LNCaP clone FGC (cell line): Measurements from ENCODE around the gene CA5A.
"Not testable (repeated sequence)": the region's sequence is repeated elsewhere in the genome, so short reads cannot be mapped to it uniquely, and the experiment has no call there.

ENCODE experiments used
- DNase-seq: peaks from one replicate; pipeline ENCODE4 v3.0.0-alpha.2; 2011; ENCODE audit warnings: low read depth
- H3K4me3 ChIP-seq: 2 replicates; pipeline ENCODE4 v1.5.1; 2011; ENCODE audit warnings: mild to moderate bottlenecking, low read depth, low read length, control low read depth
- TF ChIP-seq, protein P1 (sequence below): IDR thresholded peaks from 2 replicates; pipeline ENCODE4 v1.5.1; 2012; ENCODE audit warnings: mild to moderate bottlenecking; ENCODE audit not compliant: control insufficient read depth, insufficient read depth; ENCODE audit errors: extremely low read depth

CA5A gene

DNA sequence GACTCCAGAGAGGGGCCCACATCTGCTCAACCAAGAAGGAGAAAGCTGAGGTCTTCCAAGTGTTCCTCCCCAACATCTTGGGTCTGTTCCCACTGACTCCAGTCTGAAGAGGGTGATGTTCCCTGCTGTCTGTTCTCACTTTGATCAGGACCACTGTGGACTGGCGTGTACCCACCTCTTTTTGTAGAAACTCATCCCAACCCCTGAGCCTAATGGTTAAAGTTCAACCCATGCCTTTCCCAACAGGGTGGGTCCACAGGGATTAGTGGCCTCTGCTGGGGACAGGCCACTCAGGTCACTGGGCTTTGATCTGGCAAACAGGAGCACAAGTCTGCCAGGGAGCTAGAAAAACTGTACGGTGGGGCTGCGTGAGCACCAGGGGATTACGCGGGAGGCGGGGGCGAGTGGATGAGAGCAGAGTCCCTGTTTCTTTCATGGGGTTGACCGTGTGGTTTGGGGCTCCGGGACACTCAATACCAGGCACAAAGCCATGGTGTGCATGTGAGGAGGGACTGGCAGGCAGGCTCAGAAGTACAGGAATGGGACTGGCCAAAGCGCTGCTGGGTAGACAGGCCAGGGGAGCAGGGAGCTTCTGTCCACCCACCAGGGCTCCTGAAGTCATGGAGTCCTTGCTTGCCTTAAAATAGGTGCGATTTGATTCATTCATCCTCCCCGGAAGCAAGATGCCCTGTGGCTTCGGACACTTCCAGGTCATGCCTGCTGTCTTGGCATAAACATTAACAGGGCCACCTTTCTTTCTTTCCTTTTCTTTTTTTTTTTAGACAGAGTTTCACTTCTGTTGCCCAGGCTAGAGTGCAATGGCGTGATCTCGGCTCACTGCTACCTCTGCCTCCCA, at the start of gene CA5A:
TSS of gene CA5A (minus strand) at position 155 of the 856 bp plus-strand sequence. CDS start at position 76, 79 bp downstream.
- TF ChIP-seq, protein P1, sequence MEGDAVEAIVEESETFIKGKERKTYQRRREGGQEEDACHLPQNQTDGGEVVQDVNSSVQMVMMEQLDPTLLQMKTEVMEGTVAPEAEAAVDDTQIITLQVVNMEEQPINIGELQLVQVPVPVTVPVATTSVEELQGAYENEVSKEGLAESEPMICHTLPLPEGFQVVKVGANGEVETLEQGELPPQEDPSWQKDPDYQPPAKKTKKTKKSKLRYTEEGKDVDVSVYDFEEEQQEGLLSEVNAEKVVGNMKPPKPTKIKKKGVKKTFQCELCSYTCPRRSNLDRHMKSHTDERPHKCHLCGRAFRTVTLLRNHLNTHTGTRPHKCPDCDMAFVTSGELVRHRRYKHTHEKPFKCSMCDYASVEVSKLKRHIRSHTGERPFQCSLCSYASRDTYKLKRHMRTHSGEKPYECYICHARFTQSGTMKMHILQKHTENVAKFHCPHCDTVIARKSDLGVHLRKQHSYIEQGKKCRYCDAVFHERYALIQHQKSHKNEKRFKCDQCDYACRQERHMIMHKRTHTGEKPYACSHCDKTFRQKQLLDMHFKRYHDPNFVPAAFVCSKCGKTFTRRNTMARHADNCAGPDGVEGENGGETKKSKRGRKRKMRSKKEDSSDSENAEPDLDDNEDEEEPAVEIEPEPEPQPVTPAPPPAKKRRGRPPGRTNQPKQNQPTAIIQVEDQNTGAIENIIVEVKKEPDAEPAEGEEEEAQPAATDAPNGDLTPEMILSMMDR = no peak
- H3K4me3 ChIP-seq = no peak within 1 kb of the TSS
- no peak for DNase-seq

DNA sequence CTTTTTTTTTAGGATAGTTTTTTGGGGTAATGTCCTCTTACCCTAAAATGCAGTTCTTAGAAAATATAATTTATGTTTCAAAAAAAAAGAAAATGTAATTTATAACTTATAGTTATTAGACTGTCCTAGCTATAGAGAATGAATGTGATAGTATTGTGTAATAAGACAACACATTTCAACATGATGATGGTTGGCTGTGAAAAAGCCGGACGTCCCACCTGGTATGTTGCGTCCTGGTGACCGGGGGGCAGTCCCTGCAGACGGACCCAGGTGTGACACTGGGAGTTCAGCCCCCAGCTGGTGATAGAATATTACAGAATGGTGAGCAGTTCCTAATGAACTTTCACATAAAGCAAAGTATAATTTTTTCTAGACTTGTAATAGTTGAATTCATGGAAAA, 49.2 kb upstream of the CA5A start:
- not testable (repeated sequence) for DNase-seq, H3K4me3 ChIP-seq

DNA sequence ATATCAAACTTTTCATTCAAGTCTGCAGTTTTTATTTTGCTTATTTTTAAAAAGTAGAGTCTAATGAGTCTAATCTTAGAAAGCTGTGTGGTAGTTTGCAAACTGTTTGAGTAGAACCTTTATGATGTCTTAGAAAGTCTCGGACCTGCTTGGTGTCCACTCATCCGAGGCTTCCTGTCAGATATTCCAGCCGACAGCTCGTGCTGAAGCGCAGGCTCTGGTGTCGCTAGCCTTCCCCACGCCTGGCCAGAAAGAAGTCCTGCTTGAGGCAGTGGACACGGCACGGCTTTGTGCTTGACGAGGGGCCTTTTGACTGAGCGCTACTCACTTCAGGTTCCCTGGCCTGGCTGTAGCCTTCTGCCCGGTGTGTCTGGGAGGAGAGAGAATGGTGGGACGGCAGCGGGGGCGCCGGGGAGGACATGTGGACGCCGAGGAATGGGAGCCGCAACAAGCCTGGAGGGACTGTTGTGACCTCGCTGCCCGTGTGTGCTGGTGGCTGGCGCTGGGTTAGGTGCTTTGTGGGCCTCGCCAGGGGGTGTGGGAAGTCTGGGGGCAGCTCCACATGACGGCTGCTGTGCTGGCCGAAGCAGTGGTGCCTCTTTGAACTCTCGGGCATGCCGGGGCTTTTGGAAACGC, 48.4 kb upstream of the CA5A start:
- TF ChIP-seq, protein P1 = no peak
- DNase-seq = no peak
- no peak overlapping the region for H3K4me3 ChIP-seq

DNA sequence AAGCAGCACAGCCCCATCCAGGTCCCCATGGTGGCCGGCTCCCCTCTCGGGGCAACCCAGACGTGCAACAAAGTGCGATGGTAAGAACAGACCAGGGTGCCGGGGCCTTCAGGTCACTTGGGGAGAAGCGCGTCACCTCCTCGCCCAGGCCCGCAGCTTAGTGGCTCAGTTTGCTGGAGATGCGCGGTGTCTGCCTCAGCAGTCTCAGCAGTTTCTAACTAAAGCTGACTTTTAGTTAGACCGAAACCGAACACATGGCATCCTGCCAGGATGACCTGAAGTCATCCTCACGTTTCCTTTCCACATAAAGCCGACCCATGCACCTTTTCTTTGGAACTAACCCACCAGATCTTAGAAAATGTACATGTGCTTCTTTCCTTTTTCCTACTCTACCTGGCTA, 47.9 kb upstream of the CA5A start:
- not testable (repeated sequence) for DNase-seq, H3K4me3 ChIP-seq

DNA sequence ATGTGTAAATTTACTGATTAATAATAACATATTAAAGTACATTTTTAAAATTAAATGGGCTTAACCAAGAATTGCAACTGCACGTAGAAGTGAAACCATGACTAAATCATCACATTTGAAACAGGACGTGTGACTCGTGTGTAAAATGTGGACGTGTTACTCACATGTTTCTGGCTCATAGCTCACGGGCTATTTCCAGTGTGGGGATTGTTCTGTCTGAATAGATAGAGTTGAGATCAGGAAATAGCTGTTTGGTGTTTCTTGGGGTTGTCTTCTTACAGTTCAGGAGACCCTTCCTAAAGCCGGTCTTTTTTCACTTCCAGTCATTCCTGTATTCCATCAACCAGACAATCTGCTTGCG, 47.4 kb upstream of the CA5A start:
- not testable (repeated sequence) for DNase-seq, H3K4me3 ChIP-seq

DNA sequence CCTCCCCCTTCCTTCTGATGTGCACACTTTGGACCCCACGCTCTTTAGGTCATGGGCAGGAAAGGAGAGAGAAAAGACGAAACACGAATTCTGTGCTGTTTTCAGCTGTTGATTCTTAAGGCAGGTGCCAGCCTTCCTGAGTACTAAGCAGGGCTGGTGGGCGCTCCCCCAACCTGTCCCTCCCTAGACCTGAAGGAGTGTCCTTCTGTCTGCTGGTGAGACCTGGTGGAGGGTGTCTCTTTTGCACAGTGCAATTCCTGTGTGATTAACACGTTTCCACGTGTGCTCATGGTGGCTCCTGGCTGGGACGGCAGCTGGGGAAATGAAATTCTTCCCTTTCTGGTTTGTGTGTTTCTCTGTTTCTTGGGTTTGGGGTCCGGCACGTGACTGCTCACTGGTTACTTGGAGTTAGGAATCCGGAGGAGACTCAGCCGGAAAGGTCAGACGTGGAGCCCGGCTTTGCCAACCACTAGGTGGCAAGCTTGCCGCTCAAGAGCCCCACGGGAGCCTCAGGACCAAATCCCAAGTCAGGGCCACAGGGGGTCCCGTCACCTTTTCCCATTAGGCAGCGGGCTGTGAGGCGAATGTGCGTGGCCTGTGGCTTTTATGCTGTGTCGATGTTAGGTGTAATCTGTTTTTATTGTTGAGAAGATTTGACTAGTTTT, 46.9 kb upstream of the CA5A start:
- not testable (repeated sequence) for H3K4me3 ChIP-seq, DNase-seq
- TF ChIP-seq, protein P1 = peak; percentile 24

DNA sequence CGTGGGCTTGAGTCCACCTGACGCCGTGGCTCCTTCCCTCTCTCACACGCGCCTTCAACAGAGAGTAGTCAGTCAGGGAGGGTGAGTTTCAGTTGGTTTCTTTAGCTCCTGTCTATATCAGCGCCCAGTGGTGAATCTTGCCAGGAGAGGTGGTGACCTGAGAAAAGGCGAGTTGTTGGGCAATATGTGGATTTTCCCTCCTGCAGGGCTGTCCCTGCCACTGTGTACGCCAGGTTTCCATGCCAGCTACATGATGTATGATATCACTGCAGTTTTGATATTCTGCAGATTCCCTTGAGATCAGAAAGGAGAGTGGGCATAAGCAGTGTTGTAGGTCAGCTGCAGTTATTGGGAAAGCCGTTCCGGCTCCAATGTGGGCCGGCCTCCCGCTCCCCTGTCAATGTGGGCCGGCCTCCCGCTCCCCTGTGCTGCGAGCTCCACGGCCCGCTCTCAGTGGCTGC, 46.3 kb upstream of the CA5A start:
- TF ChIP-seq, protein P1 = no peak
- H3K4me3 ChIP-seq = no peak overlapping the region
- DNase-seq = peak; percentile 56

DNA sequence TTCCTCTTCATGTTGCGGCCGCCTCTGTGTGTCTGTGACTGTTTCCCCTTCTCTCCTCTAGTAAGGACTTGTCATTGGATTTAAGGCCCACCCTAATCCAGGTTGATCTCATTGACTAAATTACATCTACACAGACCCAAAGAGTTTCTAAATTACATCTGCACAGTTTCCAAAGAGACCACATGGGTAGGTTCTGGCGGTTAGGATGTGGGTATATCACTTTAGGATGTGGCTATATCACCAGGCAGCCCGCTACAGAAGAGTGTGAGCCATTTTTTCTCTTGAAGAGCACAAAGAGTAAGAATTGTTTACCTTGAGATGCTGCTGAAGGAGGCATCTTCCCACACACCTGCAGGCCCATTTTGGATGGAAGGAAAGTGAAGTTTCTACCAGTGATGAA, 45.0 kb upstream of the CA5A start:
- H3K4me3 ChIP-seq, DNase-seq: not testable (repeated sequence)

DNA sequence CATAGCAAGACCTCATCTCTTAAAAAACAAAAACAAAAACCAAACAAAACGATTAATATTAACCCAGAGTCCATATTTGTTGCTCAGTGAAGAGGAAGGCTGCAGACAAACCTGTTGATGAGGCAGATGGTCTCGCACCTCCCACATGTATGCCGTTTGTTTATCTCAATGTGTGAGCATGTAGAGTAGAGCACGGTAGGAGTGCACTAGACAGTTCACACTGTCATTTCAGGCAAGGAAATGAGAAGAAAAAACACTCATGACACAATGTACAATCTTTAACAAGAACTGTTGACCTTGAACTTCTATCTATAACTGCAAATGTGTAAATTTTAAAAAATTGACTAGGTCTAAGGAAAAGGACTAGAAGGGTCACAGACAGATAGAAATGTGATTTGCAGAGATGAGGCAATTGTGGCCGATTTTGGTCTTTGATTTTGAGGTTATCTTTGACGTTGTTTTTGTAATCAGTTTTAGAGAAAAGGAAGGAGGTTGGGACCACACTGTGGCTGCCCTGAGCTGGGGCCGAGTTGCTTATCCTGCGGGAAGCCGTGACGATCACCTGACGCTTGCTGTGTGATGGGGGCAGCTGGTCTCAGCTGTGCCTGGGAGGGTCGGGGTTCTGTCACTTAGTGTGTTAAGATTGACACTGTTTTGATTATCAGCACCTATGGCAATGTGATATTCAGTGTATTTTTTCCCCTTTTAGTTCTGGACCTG, 43.7 kb upstream of the CA5A start:
- not testable (repeated sequence) for DNase-seq, H3K4me3 ChIP-seq
